ENCODE data around the gene KRT17. TPM values are rescaled to one million over a fixed set of nuclear protein-coding genes. Genes with fewer than 3 reads are reported as not detected.

KRT17 gene
- total and polyA plus RNA-seq, 9 of the 15 experiments (the other 6 are each of a cell fraction or from before 2014, with no cell fraction given), result 0.23 to 0.25 TPM; not detected in 7

DNA sequence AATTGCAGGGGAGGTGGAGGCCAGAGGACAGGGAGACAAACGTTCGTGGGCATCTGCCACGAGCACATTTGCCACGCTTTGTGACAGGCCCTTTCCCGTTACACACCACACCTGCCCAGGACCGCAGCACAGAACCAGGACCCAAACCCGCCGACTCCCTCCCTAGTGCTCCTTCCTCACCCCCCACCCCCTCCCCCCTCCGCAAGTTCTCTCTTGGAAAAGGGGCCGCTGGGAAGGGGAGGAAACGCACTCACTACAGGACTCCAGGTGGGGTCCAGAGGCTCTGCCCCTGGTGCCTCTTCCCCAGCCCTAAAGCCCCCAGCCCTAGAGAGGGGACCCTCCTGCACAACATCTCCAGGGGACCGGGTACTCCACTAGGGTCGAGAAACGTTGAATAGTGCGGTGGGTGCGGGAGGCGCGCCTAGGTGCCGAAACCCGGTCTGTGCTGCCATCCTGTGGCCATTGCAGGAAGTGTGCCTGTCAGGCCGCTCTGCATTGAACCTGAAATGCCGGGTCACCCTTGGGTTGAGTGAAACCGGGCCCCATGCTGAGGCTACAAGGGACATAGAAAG is 42.4 kb upstream of the KRT17 start (continued):
- TF ChIP-seq, protein P1, sequence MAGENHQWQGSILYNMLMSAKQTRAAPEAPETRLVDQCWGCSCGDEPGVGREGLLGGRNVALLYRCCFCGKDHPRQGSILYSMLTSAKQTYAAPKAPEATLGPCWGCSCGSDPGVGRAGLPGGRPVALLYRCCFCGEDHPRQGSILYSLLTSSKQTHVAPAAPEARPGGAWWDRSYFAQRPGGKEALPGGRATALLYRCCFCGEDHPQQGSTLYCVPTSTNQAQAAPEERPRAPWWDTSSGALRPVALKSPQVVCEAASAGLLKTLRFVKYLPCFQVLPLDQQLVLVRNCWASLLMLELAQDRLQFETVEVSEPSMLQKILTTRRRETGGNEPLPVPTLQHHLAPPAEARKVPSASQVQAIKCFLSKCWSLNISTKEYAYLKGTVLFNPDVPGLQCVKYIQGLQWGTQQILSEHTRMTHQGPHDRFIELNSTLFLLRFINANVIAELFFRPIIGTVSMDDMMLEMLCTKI (IDR thresholded peaks at IDR 0.05; ENCODE audit: partially characterized antibody), result no peak
- TF ChIP-seq PHF8 (IDR thresholded peaks at IDR 0.05; ENCODE audit: borderline replicate concordance, low read length) (0 out of 2 replicates have a peak, but pooled peaks have one; percentile 9), ZFX (CRISPR knock-in tag; IDR thresholded peaks at IDR 0.05) (no peak; the same call in 1 of the 2 replicates), TAF15 (IDR thresholded peaks at IDR 0.05; ENCODE audit: low read depth, low read length) (no peak), HNRNPL (IDR thresholded peaks at IDR 0.05; ENCODE audit: low read depth, low read length) (no peak), ZNF384 (IDR thresholded peaks at IDR 0.05; ENCODE audit: low read depth, low read length) (no peak), CBX3 (IDR thresholded peaks at IDR 0.05; ENCODE audit: borderline replicate concordance in 1 of 2, low read length in 2 of 2) (peak in 1 of 2 experiments; percentile 15; a peak in 1 of 3 replicates), GATAD2A (IDR thresholded peaks at IDR 0.05) (0 out of 2 replicates have a peak, but pooled peaks have one; percentile 32), NBN (IDR thresholded peaks at IDR 0.05; ENCODE audit: low read depth) (peak; percentile 75; the same call in 1 of the 2 replicates), SPI1 (IDR thresholded peaks at IDR 0.05; ENCODE audit: borderline replicate concordance, low read depth, low read length) (no peak), SAP30 (IDR thresholded peaks at IDR 0.05; ENCODE audit: borderline replicate concordance, insufficient read depth, low read depth, low read length, poor library complexity, severe bottlenecking) (no peak)
- TF ChIP-seq, protein P2, sequence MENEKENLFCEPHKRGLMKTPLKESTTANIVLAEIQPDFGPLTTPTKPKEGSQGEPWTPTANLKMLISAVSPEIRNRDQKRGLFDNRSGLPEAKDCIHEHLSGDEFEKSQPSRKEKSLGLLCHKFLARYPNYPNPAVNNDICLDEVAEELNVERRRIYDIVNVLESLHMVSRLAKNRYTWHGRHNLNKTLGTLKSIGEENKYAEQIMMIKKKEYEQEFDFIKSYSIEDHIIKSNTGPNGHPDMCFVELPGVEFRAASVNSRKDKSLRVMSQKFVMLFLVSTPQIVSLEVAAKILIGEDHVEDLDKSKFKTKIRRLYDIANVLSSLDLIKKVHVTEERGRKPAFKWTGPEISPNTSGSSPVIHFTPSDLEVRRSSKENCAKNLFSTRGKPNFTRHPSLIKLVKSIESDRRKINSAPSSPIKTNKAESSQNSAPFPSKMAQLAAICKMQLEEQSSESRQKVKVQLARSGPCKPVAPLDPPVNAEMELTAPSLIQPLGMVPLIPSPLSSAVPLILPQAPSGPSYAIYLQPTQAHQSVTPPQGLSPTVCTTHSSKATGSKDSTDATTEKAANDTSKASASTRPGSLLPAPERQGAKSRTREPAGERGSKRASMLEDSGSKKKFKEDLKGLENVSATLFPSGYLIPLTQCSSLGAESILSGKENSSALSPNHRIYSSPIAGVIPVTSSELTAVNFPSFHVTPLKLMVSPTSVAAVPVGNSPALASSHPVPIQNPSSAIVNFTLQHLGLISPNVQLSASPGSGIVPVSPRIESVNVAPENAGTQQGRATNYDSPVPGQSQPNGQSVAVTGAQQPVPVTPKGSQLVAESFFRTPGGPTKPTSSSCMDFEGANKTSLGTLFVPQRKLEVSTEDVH (IDR thresholded peaks at IDR 0.05; ENCODE audit: low read depth, partially characterized antibody), result no peak
- TF ChIP-seq, protein P3, sequence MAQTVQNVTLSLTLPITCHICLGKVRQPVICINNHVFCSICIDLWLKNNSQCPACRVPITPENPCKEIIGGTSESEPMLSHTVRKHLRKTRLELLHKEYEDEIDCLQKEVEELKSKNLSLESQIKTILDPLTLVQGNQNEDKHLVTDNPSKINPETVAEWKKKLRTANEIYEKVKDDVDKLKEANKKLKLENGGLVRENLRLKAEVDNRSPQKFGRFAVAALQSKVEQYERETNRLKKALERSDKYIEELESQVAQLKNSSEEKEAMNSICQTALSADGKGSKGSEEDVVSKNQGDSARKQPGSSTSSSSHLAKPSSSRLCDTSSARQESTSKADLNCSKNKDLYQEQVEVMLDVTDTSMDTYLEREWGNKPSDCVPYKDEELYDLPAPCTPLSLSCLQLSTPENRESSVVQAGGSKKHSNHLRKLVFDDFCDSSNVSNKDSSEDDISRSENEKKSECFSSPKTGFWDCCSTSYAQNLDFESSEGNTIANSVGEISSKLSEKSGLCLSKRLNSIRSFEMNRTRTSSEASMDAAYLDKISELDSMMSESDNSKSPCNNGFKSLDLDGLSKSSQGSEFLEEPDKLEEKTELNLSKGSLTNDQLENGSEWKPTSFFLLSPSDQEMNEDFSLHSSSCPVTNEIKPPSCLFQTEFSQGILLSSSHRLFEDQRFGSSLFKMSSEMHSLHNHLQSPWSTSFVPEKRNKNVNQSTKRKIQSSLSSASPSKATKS (CRISPR knock-in tag; IDR thresholded peaks at IDR 0.05), result no peak
- TF ChIP-seq, protein P4, sequence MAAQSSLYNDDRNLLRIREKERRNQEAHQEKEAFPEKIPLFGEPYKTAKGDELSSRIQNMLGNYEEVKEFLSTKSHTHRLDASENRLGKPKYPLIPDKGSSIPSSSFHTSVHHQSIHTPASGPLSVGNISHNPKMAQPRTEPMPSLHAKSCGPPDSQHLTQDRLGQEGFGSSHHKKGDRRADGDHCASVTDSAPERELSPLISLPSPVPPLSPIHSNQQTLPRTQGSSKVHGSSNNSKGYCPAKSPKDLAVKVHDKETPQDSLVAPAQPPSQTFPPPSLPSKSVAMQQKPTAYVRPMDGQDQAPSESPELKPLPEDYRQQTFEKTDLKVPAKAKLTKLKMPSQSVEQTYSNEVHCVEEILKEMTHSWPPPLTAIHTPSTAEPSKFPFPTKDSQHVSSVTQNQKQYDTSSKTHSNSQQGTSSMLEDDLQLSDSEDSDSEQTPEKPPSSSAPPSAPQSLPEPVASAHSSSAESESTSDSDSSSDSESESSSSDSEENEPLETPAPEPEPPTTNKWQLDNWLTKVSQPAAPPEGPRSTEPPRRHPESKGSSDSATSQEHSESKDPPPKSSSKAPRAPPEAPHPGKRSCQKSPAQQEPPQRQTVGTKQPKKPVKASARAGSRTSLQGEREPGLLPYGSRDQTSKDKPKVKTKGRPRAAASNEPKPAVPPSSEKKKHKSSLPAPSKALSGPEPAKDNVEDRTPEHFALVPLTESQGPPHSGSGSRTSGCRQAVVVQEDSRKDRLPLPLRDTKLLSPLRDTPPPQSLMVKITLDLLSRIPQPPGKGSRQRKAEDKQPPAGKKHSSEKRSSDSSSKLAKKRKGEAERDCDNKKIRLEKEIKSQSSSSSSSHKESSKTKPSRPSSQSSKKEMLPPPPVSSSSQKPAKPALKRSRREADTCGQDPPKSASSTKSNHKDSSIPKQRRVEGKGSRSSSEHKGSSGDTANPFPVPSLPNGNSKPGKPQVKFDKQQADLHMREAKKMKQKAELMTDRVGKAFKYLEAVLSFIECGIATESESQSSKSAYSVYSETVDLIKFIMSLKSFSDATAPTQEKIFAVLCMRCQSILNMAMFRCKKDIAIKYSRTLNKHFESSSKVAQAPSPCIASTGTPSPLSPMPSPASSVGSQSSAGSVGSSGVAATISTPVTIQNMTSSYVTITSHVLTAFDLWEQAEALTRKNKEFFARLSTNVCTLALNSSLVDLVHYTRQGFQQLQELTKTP (IDR thresholded peaks at IDR 0.05; ENCODE audit: low read depth in 1 of 2, partially characterized antibody in 2 of 2), result peak in 1 of 2 experiments; percentile 61
